ENCODE results near the gene SBF2.

The SBF2 gene

DNA sequence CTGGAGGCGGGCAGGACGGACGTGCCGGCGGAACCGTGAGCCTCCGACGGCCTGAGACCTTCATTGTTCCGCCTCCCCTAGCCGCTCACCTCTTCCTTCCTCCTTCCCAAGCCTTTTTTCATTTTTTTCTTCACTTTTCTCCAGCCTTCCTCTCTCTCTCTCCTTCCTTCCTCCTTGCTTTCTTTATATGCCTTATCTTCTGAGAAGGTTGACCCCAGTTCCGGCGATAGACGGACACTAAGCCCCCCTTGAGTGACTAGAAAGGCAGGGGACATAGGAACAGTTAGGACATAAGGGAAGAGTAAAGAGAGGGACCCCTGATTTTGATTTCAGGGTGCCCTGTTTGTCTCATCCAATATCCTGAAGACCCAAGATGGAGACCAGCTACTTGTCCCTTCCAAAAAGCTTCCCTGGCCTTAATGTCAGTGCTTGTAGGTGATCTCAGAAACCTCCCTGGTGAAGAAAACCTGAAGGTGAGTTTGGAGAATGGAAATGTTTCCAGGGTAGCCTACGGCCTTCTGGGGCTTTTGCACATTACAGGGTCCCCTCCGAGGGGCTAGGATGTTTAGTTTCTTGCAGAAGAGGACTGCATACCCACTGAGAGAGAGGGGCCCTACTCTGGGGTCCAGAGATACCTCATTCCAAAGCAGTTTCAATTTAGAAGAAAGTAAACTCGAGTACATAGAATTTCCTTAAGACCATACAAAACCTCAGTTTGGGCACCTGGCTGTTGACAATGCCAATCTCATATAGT, 14.4 kb upstream of the SBF2 start:
- TF ChIP-seq ZFX (IDR thresholded peaks at IDR 0.05): no peak
- TF ChIP-seq, protein P1, sequence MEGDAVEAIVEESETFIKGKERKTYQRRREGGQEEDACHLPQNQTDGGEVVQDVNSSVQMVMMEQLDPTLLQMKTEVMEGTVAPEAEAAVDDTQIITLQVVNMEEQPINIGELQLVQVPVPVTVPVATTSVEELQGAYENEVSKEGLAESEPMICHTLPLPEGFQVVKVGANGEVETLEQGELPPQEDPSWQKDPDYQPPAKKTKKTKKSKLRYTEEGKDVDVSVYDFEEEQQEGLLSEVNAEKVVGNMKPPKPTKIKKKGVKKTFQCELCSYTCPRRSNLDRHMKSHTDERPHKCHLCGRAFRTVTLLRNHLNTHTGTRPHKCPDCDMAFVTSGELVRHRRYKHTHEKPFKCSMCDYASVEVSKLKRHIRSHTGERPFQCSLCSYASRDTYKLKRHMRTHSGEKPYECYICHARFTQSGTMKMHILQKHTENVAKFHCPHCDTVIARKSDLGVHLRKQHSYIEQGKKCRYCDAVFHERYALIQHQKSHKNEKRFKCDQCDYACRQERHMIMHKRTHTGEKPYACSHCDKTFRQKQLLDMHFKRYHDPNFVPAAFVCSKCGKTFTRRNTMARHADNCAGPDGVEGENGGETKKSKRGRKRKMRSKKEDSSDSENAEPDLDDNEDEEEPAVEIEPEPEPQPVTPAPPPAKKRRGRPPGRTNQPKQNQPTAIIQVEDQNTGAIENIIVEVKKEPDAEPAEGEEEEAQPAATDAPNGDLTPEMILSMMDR (conservative IDR thresholded peaks at IDR 0.05): peak; percentile 48; the same call in 1 of the 2 replicates
- peak overlapping the region; percentile 72 for H3K27ac ChIP-seq

DNA sequence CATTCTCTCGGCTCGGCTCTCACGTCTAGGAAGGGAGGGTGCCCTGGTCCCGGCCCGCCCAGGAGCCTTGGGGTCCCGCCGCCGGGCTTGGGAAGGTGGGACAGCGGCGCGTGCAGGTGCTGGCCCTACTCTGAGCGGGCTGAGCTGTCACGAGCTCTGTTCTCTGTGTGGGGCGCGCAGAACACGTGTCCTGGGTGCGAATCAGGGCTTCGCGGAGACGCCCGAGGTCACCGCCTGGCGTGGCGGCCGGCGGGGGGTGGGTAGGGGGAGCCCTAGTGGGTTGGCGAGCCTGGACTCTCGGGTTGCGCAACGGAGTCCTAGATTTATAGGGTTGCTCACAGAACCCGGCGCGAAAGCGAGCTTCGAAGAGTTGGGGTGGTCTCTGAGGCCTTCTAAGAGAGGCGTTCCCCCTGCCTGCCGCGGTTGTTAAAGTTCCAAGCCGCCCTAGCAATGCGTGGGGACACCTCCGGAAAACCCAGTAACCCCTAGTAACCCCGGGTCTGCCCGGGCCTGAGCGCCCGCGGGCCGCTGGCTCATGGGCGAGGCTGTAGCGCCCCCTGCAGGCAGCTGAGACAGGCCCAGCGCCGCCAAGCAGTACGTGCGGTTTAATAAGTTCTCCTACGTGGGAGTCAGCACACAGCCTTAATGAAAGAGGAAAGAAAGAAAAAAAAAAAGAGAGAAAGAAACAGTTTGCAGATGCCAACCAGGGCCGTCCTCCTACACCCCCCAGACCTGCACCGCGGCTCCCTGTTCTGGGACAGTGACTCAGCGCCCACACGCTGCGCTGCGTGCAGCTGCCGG, 13.6 kb upstream of the SBF2 start:
- peak overlapping the region; percentile 72 for H3K27ac ChIP-seq
- TF ChIP-seq, protein P1 (conservative IDR thresholded peaks at IDR 0.05): peak; percentile 98
- TF ChIP-seq ZFX (IDR thresholded peaks at IDR 0.05): no peak

DNA sequence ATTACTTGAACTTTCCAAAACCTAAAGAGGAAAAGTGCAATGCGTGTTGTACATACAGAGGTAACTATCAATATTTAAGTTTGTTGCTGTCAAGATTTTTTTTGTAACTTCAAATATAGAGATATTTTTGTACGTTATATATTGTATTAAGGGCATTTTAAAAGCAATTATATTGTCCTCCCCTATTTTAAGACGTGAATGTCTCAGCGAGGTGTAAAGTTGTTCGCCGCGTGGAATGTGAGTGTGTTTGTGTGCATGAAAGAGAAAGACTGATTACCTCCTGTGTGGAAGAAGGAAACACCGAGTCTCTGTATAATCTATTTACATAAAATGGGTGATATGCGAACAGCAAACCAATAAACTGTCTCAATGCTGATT, 13.0 kb upstream of the SBF2 start:
- peak overlapping the region; percentile 72 for H3K27ac ChIP-seq
- TF ChIP-seq, protein P1 (conservative IDR thresholded peaks at IDR 0.05): no peak
- TF ChIP-seq ZFX (IDR thresholded peaks at IDR 0.05): no peak

DNA sequence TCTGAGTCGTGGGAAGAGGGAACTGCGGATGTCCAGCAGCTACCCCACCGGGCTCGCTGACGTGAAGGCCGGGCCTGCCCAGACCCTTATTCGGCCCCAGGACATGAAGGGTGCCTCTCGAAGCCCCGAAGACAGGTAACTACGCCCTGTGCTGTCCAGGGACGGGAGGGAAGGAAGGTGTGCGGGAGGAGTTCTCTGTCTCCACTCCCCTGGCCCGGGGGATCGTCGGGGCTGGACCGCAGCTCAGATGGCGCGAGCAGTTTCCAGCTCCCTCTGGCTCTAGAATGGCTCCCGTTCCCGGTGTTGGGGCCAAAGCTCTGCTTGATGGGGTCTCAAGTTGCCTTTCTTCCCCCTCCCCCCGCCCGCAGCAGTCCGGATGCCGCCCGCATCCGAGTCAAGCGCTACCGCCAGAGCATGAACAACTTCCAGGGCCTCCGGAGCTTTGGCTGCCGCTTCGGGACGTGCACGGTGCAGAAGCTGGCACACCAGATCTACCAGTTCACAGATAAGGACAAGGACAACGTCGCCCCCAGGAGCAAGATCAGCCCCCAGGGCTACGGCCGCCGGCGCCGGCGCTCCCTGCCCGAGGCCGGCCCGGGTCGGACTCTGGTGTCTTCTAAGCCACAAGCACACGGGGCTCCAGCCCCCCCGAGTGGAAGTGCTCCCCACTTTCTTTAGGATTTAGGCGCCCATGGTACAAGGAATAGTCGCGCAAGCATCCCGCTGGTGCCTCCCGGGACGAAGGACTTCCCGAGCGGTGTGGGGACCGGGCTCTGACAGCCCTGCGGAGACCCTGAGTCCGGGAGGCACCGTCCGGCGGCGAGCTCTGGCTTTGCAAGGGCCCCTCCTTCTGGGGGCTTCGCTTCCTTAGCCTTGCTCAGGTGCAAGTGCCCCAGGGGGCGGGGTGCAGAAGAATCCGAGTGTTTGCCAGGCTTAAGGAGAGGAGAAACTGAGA, 12.2 kb upstream of the SBF2 start:
- H3K27ac ChIP-seq: peak overlapping the region; percentile 72
- TF ChIP-seq, protein P1 (conservative IDR thresholded peaks at IDR 0.05): no peak
- TF ChIP-seq ZFX (IDR thresholded peaks at IDR 0.05): no peak

DNA sequence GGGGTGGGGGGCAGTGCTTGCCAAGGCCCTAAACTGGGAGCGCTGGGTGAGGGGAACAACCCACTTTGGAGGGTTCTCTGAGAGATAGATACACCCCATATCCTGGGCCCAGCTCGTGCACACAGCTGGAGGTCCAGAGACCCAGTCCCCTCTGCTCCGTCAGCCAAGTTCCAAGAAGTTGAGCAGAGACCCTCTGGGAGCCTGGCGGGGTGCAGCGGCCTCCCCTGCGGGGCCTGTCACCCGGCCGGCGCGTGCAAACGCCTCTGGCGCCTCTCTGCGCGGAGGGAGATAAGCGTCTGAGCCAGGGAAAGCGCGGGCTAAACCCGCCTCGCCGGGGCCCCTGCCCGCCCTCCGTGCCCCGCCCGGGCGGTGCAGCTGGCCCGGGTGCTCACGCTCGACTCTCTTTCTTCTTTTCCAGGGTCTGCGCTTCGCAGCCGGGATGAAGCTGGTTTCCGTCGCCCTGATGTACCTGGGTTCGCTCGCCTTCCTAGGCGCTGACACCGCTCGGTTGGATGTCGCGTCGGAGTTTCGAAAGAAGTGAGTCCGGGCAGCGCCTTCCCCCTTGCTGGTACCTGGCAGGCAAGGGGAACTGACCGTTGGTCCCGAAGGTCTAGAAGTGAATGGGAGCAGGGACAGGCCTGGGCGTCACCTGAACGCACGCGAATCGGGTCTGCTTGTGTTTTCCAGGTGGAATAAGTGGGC, 11.4 kb upstream of the SBF2 start:
- H3K27ac ChIP-seq: no peak overlapping the region
- TF ChIP-seq ZFX (IDR thresholded peaks at IDR 0.05): no peak
- TF ChIP-seq, protein P1 (conservative IDR thresholded peaks at IDR 0.05): no peak

DNA sequence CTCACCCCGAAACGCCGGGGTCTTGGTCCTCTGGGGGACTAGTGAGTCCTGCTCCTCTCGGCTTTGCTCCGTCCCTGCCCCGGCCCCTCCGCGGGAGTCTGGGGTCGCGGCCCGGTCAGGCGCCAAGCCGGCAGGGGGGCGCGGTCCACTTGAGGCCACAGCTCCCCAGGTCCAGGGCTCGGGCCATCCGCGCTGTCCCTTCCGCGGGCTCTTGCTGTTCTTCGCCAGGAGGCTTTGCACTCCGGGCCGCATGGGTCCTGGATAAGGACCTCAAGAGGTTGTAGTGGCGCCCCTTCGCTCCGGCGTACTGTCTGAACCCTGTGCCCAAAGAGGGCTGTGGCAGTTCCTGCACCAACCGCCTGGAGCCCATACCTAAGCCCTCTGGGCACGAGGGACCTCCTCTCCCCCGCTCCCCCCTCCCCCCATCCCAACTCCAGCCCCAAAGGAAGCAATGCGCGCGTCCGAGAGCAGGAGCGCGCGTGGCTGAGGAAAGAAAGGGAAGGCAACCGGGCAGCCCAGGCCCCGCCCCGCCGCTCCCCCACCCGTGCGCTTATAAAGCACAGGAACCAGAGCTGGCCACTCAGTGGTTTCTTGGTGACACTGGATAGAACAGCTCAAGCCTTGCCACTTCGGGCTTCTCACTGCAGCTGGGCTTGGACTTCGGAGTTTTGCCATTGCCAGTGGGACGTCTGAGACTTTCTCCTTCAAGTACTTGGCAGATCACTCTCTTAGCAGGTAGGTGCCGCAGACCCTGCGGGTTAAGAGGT, 10.7 kb upstream of the SBF2 start, which contains the start of gene ADM:
Gene ADM, plus strand, starts transcription at position 579 of the 767 bp plus-strand sequence. CDS start 628 bp downstream, outside the sequence.
- peak within 1 kb of the TSS; percentile 78; the same call in 1 of the 2 replicates for H3K27ac ChIP-seq
- no peak for TF ChIP-seq ZFX (IDR thresholded peaks at IDR 0.05)
- TF ChIP-seq, protein P1 (conservative IDR thresholded peaks at IDR 0.05): no peak

All from C4-2B (cell line).